Fibroblast of lung (primary cell): ENCODE data around the gene ASL.
"Not testable (repeated sequence)": the region's sequence is repeated elsewhere in the genome, so short reads cannot be mapped to it uniquely, and the experiment has no call there.

Experiments
- EZH2 ChIP-seq: IDR thresholded peaks from 2 replicates; pipeline ENCODE4 v1.5.1; 2012; ENCODE audit warnings: low read length, control low read depth, mild to moderate bottlenecking; ENCODE audit errors: missing control alignments
- TF ChIP-seq, protein P1 (sequence below), 2 donors: IDR thresholded peaks in 1 of 2; conservative IDR thresholded peaks in 1 of 2; 1 replicate in 1 of 2; 2 replicates in 1 of 2; pipeline ENCODE4 v1.5.1; 2011 to 2012; ENCODE audit warnings: low read length in 2 of 2, control low read depth in 1 of 2, inconsistent platforms in 1 of 2, low read depth in 1 of 2, mild to moderate bottlenecking in 1 of 2

- TF ChIP-seq, protein P1, sequence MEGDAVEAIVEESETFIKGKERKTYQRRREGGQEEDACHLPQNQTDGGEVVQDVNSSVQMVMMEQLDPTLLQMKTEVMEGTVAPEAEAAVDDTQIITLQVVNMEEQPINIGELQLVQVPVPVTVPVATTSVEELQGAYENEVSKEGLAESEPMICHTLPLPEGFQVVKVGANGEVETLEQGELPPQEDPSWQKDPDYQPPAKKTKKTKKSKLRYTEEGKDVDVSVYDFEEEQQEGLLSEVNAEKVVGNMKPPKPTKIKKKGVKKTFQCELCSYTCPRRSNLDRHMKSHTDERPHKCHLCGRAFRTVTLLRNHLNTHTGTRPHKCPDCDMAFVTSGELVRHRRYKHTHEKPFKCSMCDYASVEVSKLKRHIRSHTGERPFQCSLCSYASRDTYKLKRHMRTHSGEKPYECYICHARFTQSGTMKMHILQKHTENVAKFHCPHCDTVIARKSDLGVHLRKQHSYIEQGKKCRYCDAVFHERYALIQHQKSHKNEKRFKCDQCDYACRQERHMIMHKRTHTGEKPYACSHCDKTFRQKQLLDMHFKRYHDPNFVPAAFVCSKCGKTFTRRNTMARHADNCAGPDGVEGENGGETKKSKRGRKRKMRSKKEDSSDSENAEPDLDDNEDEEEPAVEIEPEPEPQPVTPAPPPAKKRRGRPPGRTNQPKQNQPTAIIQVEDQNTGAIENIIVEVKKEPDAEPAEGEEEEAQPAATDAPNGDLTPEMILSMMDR (conservative IDR thresholded peaks at IDR 0.05 in 1 of 2, IDR thresholded peaks at IDR 0.05 in 1 of 2; ENCODE audit: low read depth in 1 of 2, low read length in 2 of 2) = not testable (repeated sequence)
- not testable (repeated sequence) for TF ChIP-seq EZH2
These were observed 48.9 kb downstream of the ASL start for GRCh38 chr7:66124569-66124861.
